Measurements from ENCODE around the gene CFAP77.

- TF ChIP-seq CTCF (IDR thresholded peaks at IDR 0.05) (no peak), EZH2phosphoT487 (IDR thresholded peaks at IDR 0.05) (no peak), EZH2 (IDR thresholded peaks at IDR 0.05) (no peak)
Measured at GRCh38 chr9:132548751-132549640, 139.0 kb downstream of the CFAP77 start.

All from neural progenitor cell (in vitro differentiated cells).